Measurements from ENCODE around the gene TRHDE. TPM values are rescaled to one million over a fixed set of nuclear protein-coding genes. Genes with fewer than 3 reads are reported as not detected.

The TRHDE gene
- total RNA-seq, 4 donors from 2014 or later, result 0.05 to 0.81 (median 0.40) TPM

- intact Hi-C loops (cut with DNase I), result no loop called here
- no peak for DNase-seq
- Histone ChIP-seq H3K9me3 (no peaks in the 10 kb centered on the region), H3K4me1 (no peaks in the 10 kb centered on the region), H3K27me3 (no peaks in the 10 kb centered on the region), H3K36me3 (no peaks in the 10 kb centered on the region), H3K27ac (no peak overlapping the region), H3K4me3 (replicated peaks in 1 of 3) (no peak overlapping the region)
- TF ChIP-seq POLR2A (IDR thresholded peaks at IDR 0.05) (no peak), CTCF (IDR thresholded peaks at IDR 0.05) (no peak)
Measured at GRCh38 chr12:72464471-72464870, 192.3 kb downstream of the TRHDE start.

- DNase-seq, result no peak
- no peak for TF ChIP-seq CTCF (IDR thresholded peaks at IDR 0.05)
- no peak for TF ChIP-seq POLR2A (IDR thresholded peaks at IDR 0.05)
- no peak overlapping the region for H3K27ac ChIP-seq
- WGBS, 2 donors, result 84 to 85% methylated on average over 1 of the region's 1 CpG
- H3K4me3 ChIP-seq (replicated peaks in 1 of 3), result no peak overlapping the region
- H3K9me3 ChIP-seq, result no peaks in the 10 kb centered on the region
- H3K27me3 ChIP-seq, result no peaks in the 10 kb centered on the region
- intact Hi-C loops (cut with DNase I), result no loop called here
- H3K4me1 ChIP-seq, result no peaks in the 10 kb centered on the region
- no peaks in the 10 kb centered on the region for H3K36me3 ChIP-seq
Measured at GRCh38 chr12:72465155-72465554, 193.0 kb downstream of the TRHDE start.

GRCh38 chr12:72465940-72466630, 193.9 kb downstream of the TRHDE start:
- 93 to 97% methylated on average over 5 of the region's 5 CpGs for WGBS, 2 donors
- Histone ChIP-seq H3K36me3 (no peaks in the 10 kb centered on the region), H3K27me3 (no peaks in the 10 kb centered on the region), H3K9me3 (no peaks in the 10 kb centered on the region), H3K27ac (no peak overlapping the region), H3K4me1 (no peaks in the 10 kb centered on the region), H3K4me3 (replicated peaks in 1 of 3) (no peak overlapping the region)
- intact Hi-C loops (cut with DNase I), result no loop called here
- TF ChIP-seq CTCF (IDR thresholded peaks at IDR 0.05) (no peak), POLR2A (IDR thresholded peaks at IDR 0.05) (no peak)
- DNase-seq, result no peak

- H3K4me3 ChIP-seq (replicated peaks in 1 of 3), result no peak overlapping the region
- no peaks in the 10 kb centered on the region for H3K27me3 ChIP-seq
- H3K27ac ChIP-seq, result no peak overlapping the region
- WGBS, 2 donors, result 92 to 95% methylated on average over 2 of the region's 2 CpGs
- H3K4me1 ChIP-seq, result no peaks in the 10 kb centered on the region
- no peaks in the 10 kb centered on the region for H3K36me3 ChIP-seq
- TF ChIP-seq POLR2A (IDR thresholded peaks at IDR 0.05) (no peak), CTCF (IDR thresholded peaks at IDR 0.05) (no peak)
- no peaks in the 10 kb centered on the region for H3K9me3 ChIP-seq
- intact Hi-C loops (cut with DNase I), result no loop called here
- no peak for DNase-seq
Measured at GRCh38 chr12:72467985-72468384, 195.8 kb downstream of the TRHDE start.

- intact Hi-C loops (cut with DNase I), result no loop called here
- Histone ChIP-seq H3K27ac (no peak overlapping the region), H3K9me3 (no peaks in the 10 kb centered on the region), H3K4me3 (replicated peaks in 1 of 3) (no peak overlapping the region), H3K4me1 (no peaks in the 10 kb centered on the region), H3K36me3 (no peaks in the 10 kb centered on the region), H3K27me3 (no peaks in the 10 kb centered on the region)
- 90 to 95% methylated on average over 3 of the region's 3 CpGs for WGBS, 2 donors
- TF ChIP-seq POLR2A (IDR thresholded peaks at IDR 0.05) (no peak), CTCF (IDR thresholded peaks at IDR 0.05) (no peak)
- DNase-seq, result no peak
Measured at GRCh38 chr12:72468505-72468904, 196.3 kb downstream of the TRHDE start.
